COLO829 (cell line): Measurements from ENCODE around the gene CSF2.
A peak's percentile ranks its signal among the peaks of the same experiment; 100 is the strongest.
"Not testable (repeated sequence)": the region's sequence is repeated elsewhere in the genome, so short reads cannot be mapped to it uniquely, and the experiment has no call there.

Source experiments
- DNase-seq: peaks from one replicate; pipeline ENCODE4 v3.0.0; 2012; ENCODE audit warnings: low spot score

The CSF2 gene

GRCh38 chr5:132090107-132090506 is 16.5 kb downstream of the CSF2 start:
- DNase-seq, result no peak

- DNase-seq, result no peak
These were observed 19.7 kb downstream of the CSF2 start for GRCh38 chr5:132093271-132093670.

- DNase-seq, result no peak
These were observed 20.9 kb downstream of the CSF2 start for GRCh38 chr5:132094393-132095076.

GRCh38 chr5:132095077-132095410 is 21.5 kb downstream of the CSF2 start:
- no peak for DNase-seq

- DNase-seq, result no peak
These were observed 21.9 kb downstream of the CSF2 start for GRCh38 chr5:132095424-132095972.

GRCh38 chr5:132096904-132097303 is 23.3 kb downstream of the CSF2 start:
- no peak for DNase-seq

GRCh38 chr5:132098151-132098594 is 24.6 kb downstream of the CSF2 start:
- DNase-seq, result no peak

- no peak for DNase-seq
These were observed 25.0 kb downstream of the CSF2 start for GRCh38 chr5:132098621-132099020.

GRCh38 chr5:132099076-132099748 is 25.6 kb downstream of the CSF2 start:
- no peak for DNase-seq

- no peak for DNase-seq
These were observed 26.3 kb downstream of the CSF2 start for GRCh38 chr5:132099905-132100304.

- DNase-seq, result no peak
These were observed 27.2 kb downstream of the CSF2 start for GRCh38 chr5:132100672-132101261.

- DNase-seq, result no peak
These were observed 27.8 kb downstream of the CSF2 start for GRCh38 chr5:132101385-132101880.

GRCh38 chr5:132102101-132102701 is 28.6 kb downstream of the CSF2 start:
- DNase-seq, result no peak

- no peak for DNase-seq
These were observed 29.3 kb downstream of the CSF2 start for GRCh38 chr5:132102944-132103331.

GRCh38 chr5:132103332-132103951 is 29.9 kb downstream of the CSF2 start:
- DNase-seq, result peak; percentile 41

GRCh38 chr5:132103969-132104391 is 30.4 kb downstream of the CSF2 start:
- DNase-seq, result no peak

GRCh38 chr5:132104556-132104955 is 31.0 kb downstream of the CSF2 start:
- DNase-seq, result no peak

- DNase-seq, result no peak
These were observed 32.1 kb downstream of the CSF2 start for GRCh38 chr5:132105688-132106087.

GRCh38 chr5:132108495-132108894 is 34.9 kb downstream of the CSF2 start:
- DNase-seq, result not testable (repeated sequence)

GRCh38 chr5:132108957-132109356 is 35.4 kb downstream of the CSF2 start:
- not testable (repeated sequence) for DNase-seq

- DNase-seq, result no peak
These were observed 36.0 kb downstream of the CSF2 start for GRCh38 chr5:132109494-132110053.

GRCh38 chr5:132110195-132110594 is 36.6 kb downstream of the CSF2 start:
- DNase-seq, result no peak
